ENCODE data around the gene CLDN9. TPM values are rescaled to one million over a fixed set of nuclear protein-coding genes. Genes with fewer than 3 reads are reported as not detected.

The CLDN9 gene
- total and polyA plus RNA-seq, 11 donors = 0.13 to 2.0 (median 0.75) TPM

GRCh38 chr16:3020604-3021448, 8.1 kb downstream of the CLDN9 start:
- intact Hi-C loops (cut with DNase I) = loop anchor here in 1 of 10 donors (1.0 kb wide), 1 partner anchor 17 kb away; no protein-coding TSS in a partner anchor
- ATAC-seq (peak; percentile 15 to 51 (median 38)), DNase-seq (peak; percentile 82 to 91 (median 87))
- 1 to 3% (median 1%) methylated on average over 29 to 57 of the region's 57 CpGs for WGBS, 4 donors
- peaks cover 6 to 21% (median 14%) of the 10 kb centered on the region in 9 donors for H3K27me3 ChIP-seq
- peaks cover 13 to 62% (median 44%) of the 10 kb centered on the region in 12 donors for H3K4me1 ChIP-seq
- H3K4me3 ChIP-seq = peak overlapping the region; percentile 35 to 99 (median 76)
- peak overlapping the region; percentile 31 to 100 (median 96) for H3K27ac ChIP-seq
- TF ChIP-seq CTCF (IDR thresholded peaks at IDR 0.05) = peak in 2 of 12 donors; percentile 2 to 3
- TF ChIP-seq POLR2A (IDR thresholded peaks at IDR 0.05) = no peak
- no peaks in the 10 kb centered on the region for H3K9me3 ChIP-seq
- H3K36me3 ChIP-seq = peaks cover 0 to 6% (median 4%) of the 10 kb centered on the region in 9 donors

- WGBS, 4 donors = 15 to 27% (median 24%) methylated on average over 19 to 25 of the region's 25 CpGs
These were observed 8.9 kb downstream of the CLDN9 start for GRCh38 chr16:3021449-3022207.

GRCh38 chr16:3022208-3022683, 9.5 kb downstream of the CLDN9 start:
- H3K9me3 ChIP-seq = no peaks in the 10 kb centered on the region
- DNase-seq (peak; percentile 89 to 94 (median 91)), ATAC-seq (peak in 3 of 4 donors; percentile 35 to 62 (median 54))
- 9 to 18% (median 14%) methylated on average over 8 of the region's 8 CpGs for WGBS, 4 donors
- TF ChIP-seq POLR2A (IDR thresholded peaks at IDR 0.05) (no peak), CTCF (IDR thresholded peaks at IDR 0.05) (peak in 1 of 12 donors; percentile 4)
- peak overlapping the region; percentile 82 to 100 (median 96) for H3K27ac ChIP-seq
- H3K36me3 ChIP-seq = peaks cover 0 to 20% (median 17%) of the 10 kb centered on the region in 9 donors
- H3K4me3 ChIP-seq = peak overlapping the region in 11 of 12 donors; percentile 56 to 99 (median 78)
- H3K27me3 ChIP-seq = peaks cover 6 to 17% (median 14%) of the 10 kb centered on the region in 9 donors
- intact Hi-C loops (cut with DNase I) = no loop called here
- H3K4me1 ChIP-seq = peaks cover 13 to 62% (median 44%) of the 10 kb centered on the region in 12 donors

More at GRCh38 chr16:3021449-3022207, 8.9 kb downstream of the CLDN9 start:
- DNase-seq = peak; percentile 88 to 91 (median 89)
- TF ChIP-seq POLR2A (IDR thresholded peaks at IDR 0.05) (no peak), CTCF (IDR thresholded peaks at IDR 0.05) (peak in 9 of 12 donors; percentile 23 to 64 (median 42))
- peaks cover 13 to 62% (median 44%) of the 10 kb centered on the region in 12 donors for H3K4me1 ChIP-seq
- peak overlapping the region; percentile 31 to 100 (median 96) for H3K27ac ChIP-seq
- ATAC-seq = peak; percentile 30 to 64 (median 48)
- peaks cover 6 to 21% (median 14%) of the 10 kb centered on the region in 9 donors for H3K27me3 ChIP-seq
- no peaks in the 10 kb centered on the region for H3K9me3 ChIP-seq
- H3K36me3 ChIP-seq = peaks cover 0 to 14% (median 11%) of the 10 kb centered on the region in 9 donors
- H3K4me3 ChIP-seq = peak overlapping the region; percentile 35 to 99 (median 76)
- intact Hi-C loops (cut with DNase I) = no loop called here

Measured in heart left ventricle (tissue), 16 donors.